Mesenchymal stem cell (in vitro differentiated cells and primary cell): Measurements from ENCODE around the gene VSX1.

ENCODE experiments used
- DNase-seq: peaks from one replicate; pipeline ENCODE4 v3.0.0-alpha.2; 2013
- H2AFZ ChIP-seq: one replicate; pipeline ENCODE4 v1.6.1; 2013; ENCODE audit warnings: low read depth, mild to moderate bottlenecking, control low read depth, inconsistent platforms, low read length, moderate library complexity
- H2AK5ac ChIP-seq: 2 replicates; pipeline ENCODE4 v1.6.1; 2013; ENCODE audit warnings: low read length, moderate library complexity, mild to moderate bottlenecking, inconsistent platforms; ENCODE audit not compliant: severe bottlenecking
- H2BK120ac ChIP-seq: one replicate; pipeline ENCODE4 v1.6.1; 2013; ENCODE audit warnings: low read depth, mild to moderate bottlenecking, inconsistent platforms, low read length, moderate library complexity
- H2BK12ac ChIP-seq, 2 experiments: one replicate each; pipeline ENCODE4 v1.6.1; 2013; ENCODE audit warnings: inconsistent platforms in 2 of 2, low read length in 2 of 2, mild to moderate bottlenecking in 2 of 2, moderate library complexity in 2 of 2, control low read depth in 1 of 2
- H2BK15ac ChIP-seq: one replicate; pipeline ENCODE4 v1.6.1; 2013; ENCODE audit warnings: mild to moderate bottlenecking, low read depth, inconsistent platforms; ENCODE audit not compliant: poor library complexity, severe bottlenecking
- H2BK5ac ChIP-seq: 2 replicates; pipeline ENCODE4 v1.6.1; 2013; ENCODE audit warnings: low read depth, mild to moderate bottlenecking, low read length, control low read depth, inconsistent platforms; ENCODE audit not compliant: poor library complexity, severe bottlenecking
- H3K14ac ChIP-seq, 2 experiments: one replicate each; pipeline ENCODE4 v1.6.1; 2013; ENCODE audit warnings: inconsistent platforms in 2 of 2, low read length in 2 of 2, control low read depth in 1 of 2, mild to moderate bottlenecking in 1 of 2, moderate library complexity in 1 of 2
- H3K18ac ChIP-seq, 2 experiments: one replicate each; pipeline ENCODE4 v1.6.1; 2013; ENCODE audit warnings: inconsistent platforms in 2 of 2, low read length in 2 of 2, control low read depth in 1 of 2, low read depth in 1 of 2, mild to moderate bottlenecking in 1 of 2
- H3K23ac ChIP-seq, 2 experiments: one replicate each; pipeline ENCODE4 v1.6.1; 2013; ENCODE audit warnings: inconsistent platforms in 2 of 2, low read length in 2 of 2, mild to moderate bottlenecking in 2 of 2, moderate library complexity in 2 of 2, control low read depth in 1 of 2
- H3K27ac ChIP-seq: 2 replicates; pipeline ENCODE4 v1.5.1; 2013; ENCODE audit warnings: mild to moderate bottlenecking, moderate library complexity, low read length, control low read depth, inconsistent platforms; ENCODE audit not compliant: poor library complexity, severe bottlenecking
- H3K27me3 ChIP-seq, 2 experiments: 2 replicates each; pipeline versions ENCODE4 v1.6.1 to v1.7.0; 2013; ENCODE audit warnings: low read length in 2 of 2, mild to moderate bottlenecking in 2 of 2, moderate library complexity in 2 of 2, control low read depth in 1 of 2, inconsistent platforms in 1 of 2; ENCODE audit not compliant: control insufficient read depth in 1 of 2, insufficient read depth in 1 of 2
- H3K36me3 ChIP-seq, 2 experiments: 2 replicates each; pipeline versions ENCODE4 v1.6.1 to v1.7.0; 2013; ENCODE audit warnings: low read length in 2 of 2, control low read depth in 1 of 2, inconsistent platforms in 1 of 2, low read depth in 1 of 2, mild to moderate bottlenecking in 1 of 2; ENCODE audit not compliant: insufficient read depth in 2 of 2, control insufficient read depth in 1 of 2
- H3K4ac ChIP-seq, 2 experiments: one replicate each; pipeline ENCODE4 v1.6.1; 2013; ENCODE audit warnings: inconsistent platforms in 2 of 2, low read length in 2 of 2, mild to moderate bottlenecking in 2 of 2, moderate library complexity in 2 of 2, control low read depth in 1 of 2, low read depth in 1 of 2
- H3K4me1 ChIP-seq: 2 replicates; pipeline ENCODE4 v1.6.1; 2013; ENCODE audit warnings: low read depth, low read length, control low read depth; ENCODE audit not compliant: control insufficient read depth, insufficient read depth
- H3K4me2 ChIP-seq: 2 replicates; pipeline ENCODE4 v1.6.1; 2013; ENCODE audit warnings: low read length, mild to moderate bottlenecking, inconsistent platforms; ENCODE audit not compliant: poor library complexity, severe bottlenecking
- H3K4me3 ChIP-seq, 2 experiments: 2 replicates each; pipeline versions ENCODE4 v1.5.1 to v1.7.0; 2013; ENCODE audit warnings: low read length in 2 of 2, mild to moderate bottlenecking in 2 of 2, control low read depth in 1 of 2, low read depth in 1 of 2; ENCODE audit not compliant: insufficient read depth in 1 of 2
- H3K79me1 ChIP-seq: replicated peaks from 2 replicates; pipeline ENCODE4 v1.6.1; 2013; ENCODE audit warnings: mild to moderate bottlenecking, control low read depth, low read length, inconsistent platforms; ENCODE audit not compliant: poor library complexity, severe bottlenecking
- H3K9ac ChIP-seq: 2 replicates; pipeline ENCODE4 v1.7.0; 2013; ENCODE audit warnings: mild to moderate bottlenecking, low read length, moderate library complexity
- H3K9me3 ChIP-seq: 2 replicates; pipeline ENCODE4 v1.7.0; 2013; ENCODE audit warnings: mild to moderate bottlenecking, low read length; ENCODE audit not compliant: control insufficient read depth
- H4K8ac ChIP-seq: one replicate; pipeline ENCODE4 v1.6.1; 2013; ENCODE audit warnings: inconsistent platforms, mild to moderate bottlenecking, low read length, moderate library complexity
- H4K91ac ChIP-seq: one replicate; pipeline ENCODE4 v1.6.1; 2013; ENCODE audit warnings: mild to moderate bottlenecking, low read length, inconsistent platforms
- WGBS: methylation state at CpG from one replicate; pipeline ENCODE4 v1.1.7; 2013; ENCODE audit warnings: mixed read lengths; 5-methylcytosine and 5-hydroxymethylcytosine counted together

The VSX1 gene

DNA sequence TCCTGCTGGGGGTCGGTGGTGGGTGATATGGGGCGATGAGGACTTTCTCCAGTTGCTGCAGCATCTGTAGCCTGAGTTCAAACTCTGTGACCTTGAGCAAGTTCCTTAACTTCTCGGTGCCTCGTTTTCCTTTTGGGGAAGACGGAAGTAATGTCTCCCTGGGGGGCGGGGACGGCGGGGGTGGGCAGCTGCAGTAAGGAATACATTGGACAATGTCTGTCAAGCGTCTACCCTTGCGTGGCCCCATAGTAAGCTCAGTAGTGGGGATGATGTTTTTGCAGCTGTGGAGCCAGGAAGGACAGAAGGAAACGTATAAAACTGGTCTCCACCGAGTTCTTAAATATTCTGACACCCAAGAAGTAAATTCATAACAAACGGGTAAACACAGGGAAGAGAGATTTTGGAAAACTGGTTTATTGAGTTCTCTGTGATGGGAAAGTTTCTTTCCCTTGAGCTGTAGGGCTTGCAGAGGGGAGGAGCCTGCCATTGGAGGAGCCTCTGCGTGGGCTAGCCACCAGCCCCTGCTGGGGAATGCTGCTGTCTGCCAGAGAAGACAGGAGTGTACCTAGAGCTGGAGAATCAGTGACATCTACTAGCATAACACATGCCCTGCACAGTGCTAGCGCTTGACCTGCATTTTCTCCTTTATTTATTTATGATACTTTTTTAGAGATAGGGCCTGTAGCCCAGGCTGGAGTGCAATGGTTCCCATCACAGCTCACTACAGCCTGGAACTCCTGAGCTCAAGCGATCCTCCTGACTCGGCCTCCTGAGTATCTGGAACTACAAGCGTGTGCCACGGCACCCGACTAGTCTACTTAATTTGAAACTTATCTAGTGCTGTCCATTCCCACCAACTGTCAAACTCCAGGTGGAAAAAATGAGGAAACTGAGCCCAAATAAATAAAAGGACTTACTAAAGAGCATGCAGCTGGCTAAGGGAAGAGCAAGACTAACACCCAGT is 22.8 kb downstream of the VSX1 start:
- no peak overlapping the region for H3K27ac ChIP-seq
- 46% methylated on average over 18 of the region's 20 CpGs for WGBS
- H3K36me3 ChIP-seq: no peaks in the 10 kb centered on the region
- no peak overlapping the region for H2BK5ac ChIP-seq
- no peak overlapping the region for H3K4ac ChIP-seq
- peak overlapping the region; percentile 62 to 81 for H3K4me3 ChIP-seq
- H3K79me1 ChIP-seq: no peaks in the 10 kb centered on the region
- no peak overlapping the region for H2BK120ac ChIP-seq
- no peak overlapping the region for H2AK5ac ChIP-seq
- H3K14ac ChIP-seq: no peak overlapping the region
- peak overlapping the region; percentile 94 for H3K4me2 ChIP-seq
- H3K18ac ChIP-seq: no peak overlapping the region
- no peaks in the 10 kb centered on the region for H3K9me3 ChIP-seq
- peaks cover 43% of the 10 kb centered on the region for H3K4me1 ChIP-seq
- DNase-seq: peak; percentile 6
- no peak overlapping the region for H2BK15ac ChIP-seq
- no peak overlapping the region for H4K91ac ChIP-seq
- H2BK12ac ChIP-seq: no peak overlapping the region
- no peak overlapping the region for H4K8ac ChIP-seq
- H3K23ac ChIP-seq: no peak overlapping the region
- no peak overlapping the region for H2AFZ ChIP-seq
- H3K9ac ChIP-seq: peak overlapping the region; percentile 71
- H3K27me3 ChIP-seq: peaks cover 29 to 59% of the 10 kb centered on the region in 2 experiments

DNA sequence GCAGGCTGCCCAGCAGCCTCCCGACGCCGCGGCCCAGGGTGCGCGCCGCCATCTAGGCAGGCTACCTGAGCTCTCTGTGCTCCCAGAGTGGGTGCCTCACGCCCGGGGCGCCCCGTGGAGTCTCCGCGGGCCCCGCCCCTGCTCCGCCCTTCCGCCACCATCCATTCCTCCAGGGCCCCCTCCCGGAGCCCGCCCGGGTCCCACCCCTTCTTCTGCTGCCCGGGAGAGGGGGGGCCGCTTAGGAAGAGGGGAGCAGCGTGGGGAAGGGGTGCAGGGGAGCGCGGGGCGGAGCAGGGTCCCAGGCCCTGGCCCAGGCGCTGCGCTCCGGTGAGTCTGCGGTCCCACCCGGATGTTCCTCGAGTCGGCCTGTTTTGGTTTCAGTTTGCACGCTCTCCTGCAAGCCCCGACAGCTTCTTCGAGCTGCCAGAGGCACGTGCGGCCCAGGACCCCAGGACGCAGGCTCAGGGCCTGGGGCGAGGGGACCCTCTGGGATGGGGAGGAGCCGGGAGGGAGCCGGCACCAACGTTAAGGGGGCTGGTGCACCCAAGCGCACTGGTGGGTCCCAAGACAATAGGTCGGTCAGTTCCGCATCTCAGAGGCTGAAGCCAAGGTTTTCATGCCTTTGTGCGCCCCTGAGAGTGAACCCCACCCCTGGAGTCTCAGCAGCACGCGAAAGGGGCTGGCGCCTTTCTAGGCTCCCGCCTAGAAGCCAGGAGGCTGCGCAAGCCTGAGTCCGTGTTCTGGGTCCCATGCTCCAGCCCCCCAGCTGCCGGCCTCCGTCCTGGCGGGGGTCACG is 23.7 kb downstream of the VSX1 start, which contains the start of gene ACSS1:
Gene ACSS1, minus strand, starts transcription at position 89 of the 796 bp plus-strand sequence. Its CDS starts 37 bp downstream, at position 52.
- peak within 1 kb of the TSS; percentile 64 for H2AFZ ChIP-seq
- no peaks in the 10 kb centered on the region for H3K36me3 ChIP-seq
- H2AK5ac ChIP-seq: no peak within 1 kb of the TSS
- H3K4me3 ChIP-seq: peak within 1 kb of the TSS; percentile 62 to 81
- peak; percentile 40 for DNase-seq
- H3K79me1 ChIP-seq: no peaks in the 10 kb centered on the region
- peak within 1 kb of the TSS in 1 of 2 experiments; percentile 65 for H3K23ac ChIP-seq
- no peak within 1 kb of the TSS for H4K91ac ChIP-seq
- H3K14ac ChIP-seq: no peak within 1 kb of the TSS
- H4K8ac ChIP-seq: peak within 1 kb of the TSS; percentile 71
- peaks cover 48% of the 10 kb centered on the region for H3K4me1 ChIP-seq
- no peak within 1 kb of the TSS for H3K27ac ChIP-seq
- H3K9me3 ChIP-seq: no peaks in the 10 kb centered on the region
- no peak within 1 kb of the TSS for H2BK5ac ChIP-seq
- 4% methylated on average over 43 of the region's 56 CpGs for WGBS
- no peak within 1 kb of the TSS for H2BK12ac ChIP-seq
- no peak within 1 kb of the TSS for H2BK120ac ChIP-seq
- no peak within 1 kb of the TSS for H3K4ac ChIP-seq
- peak within 1 kb of the TSS; percentile 94 for H3K4me2 ChIP-seq
- peaks cover 21 to 50% of the 10 kb centered on the region in 2 experiments for H3K27me3 ChIP-seq
- peak within 1 kb of the TSS; percentile 71 for H3K9ac ChIP-seq
- peak within 1 kb of the TSS; percentile 48 for H2BK15ac ChIP-seq
- H3K18ac ChIP-seq: peak within 1 kb of the TSS; percentile 21 to 24

DNA sequence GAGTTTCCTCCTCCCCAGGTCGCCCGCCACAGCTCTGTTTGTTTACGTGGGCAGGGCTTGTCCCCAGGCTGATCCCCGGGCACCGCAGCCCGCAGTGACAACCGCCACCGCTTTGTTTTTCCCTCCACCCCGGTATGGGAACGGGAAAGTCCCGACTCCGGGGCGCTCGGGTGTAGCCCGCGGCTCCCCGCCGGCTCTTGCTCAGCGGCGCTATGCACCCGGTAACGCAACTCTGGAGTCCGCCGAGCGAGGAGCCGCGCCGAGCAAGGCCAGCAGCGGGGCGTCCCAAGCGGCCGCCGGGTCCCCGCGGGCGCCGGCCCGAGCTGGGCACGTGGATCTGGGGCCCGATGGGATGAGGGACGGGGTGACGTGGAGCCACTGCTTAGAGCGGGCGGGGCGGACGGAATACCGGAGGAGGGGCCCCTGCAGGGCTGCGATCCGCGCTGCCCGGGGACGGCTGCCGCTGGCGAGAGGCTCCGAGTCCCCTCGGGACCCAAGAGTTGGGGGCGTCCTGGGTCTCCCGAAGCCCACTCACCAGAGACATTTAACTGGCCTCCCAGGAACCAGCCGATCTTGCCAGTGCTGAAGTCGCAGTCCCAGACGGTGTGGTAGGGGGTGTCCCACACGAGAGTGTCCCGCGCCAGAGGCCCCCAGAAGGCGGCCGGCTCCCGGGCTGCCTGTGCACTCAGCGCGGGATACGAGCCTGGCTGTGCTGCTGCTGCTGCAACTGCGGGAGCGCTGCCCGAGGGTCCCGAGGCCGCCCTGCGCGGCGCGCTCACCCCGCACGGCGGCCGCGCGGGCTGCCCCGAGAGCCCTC is 24.5 kb downstream of the VSX1 start:
- Histone ChIP-seq H2BK5ac (no peak overlapping the region), H2BK12ac (no peak overlapping the region), H3K9ac (peak overlapping the region; percentile 71), H3K14ac (no peak overlapping the region), H3K18ac (peak overlapping the region in 1 of 2 experiments; percentile 21), H3K79me1 (peaks cover 3% of the 10 kb centered on the region), H3K36me3 (no peaks in the 10 kb centered on the region), H3K27ac (no peak overlapping the region), H4K8ac (no peak overlapping the region), H3K4ac (no peak overlapping the region), H2BK15ac (peak overlapping the region; percentile 48), H2AK5ac (no peak overlapping the region), H3K27me3 (peaks cover 13 to 42% of the 10 kb centered on the region in 2 experiments), H3K4me3 (peak overlapping the region; percentile 62 to 81), H4K91ac (no peak overlapping the region), H3K4me1 (peaks cover 49% of the 10 kb centered on the region), H2AFZ (peak overlapping the region; percentile 64), H3K4me2 (peak overlapping the region; percentile 94), H3K9me3 (no peaks in the 10 kb centered on the region), H3K23ac (peak overlapping the region in 1 of 2 experiments; percentile 65), H2BK120ac (no peak overlapping the region)
- WGBS: under 1% methylated on average over 73 of the region's 86 CpGs
- peak; percentile 47 for DNase-seq
